ENCODE results near the gene POLR2M.

DNA sequence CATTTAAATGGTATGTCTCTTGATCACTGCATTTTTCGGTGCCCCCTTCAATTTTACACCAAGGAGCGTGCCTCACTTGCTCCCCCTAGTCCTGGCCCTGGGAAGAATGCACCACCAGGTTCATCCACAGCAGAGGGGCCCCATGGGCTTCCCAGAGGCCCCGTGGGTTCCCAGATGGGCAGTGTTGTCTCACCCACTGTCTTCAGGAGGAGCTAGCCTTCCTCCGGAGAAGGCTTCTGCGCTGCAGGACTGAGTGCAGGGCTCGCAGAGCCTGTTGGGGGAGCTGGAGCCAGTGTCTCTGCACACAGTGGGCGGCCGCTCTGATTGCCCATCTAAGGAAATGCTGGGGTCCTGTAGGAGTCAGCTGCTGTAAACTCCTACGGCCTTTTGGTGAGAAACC lies 45.9 kb downstream of the POLR2M start:
- TF ChIP-seq CTCF (IDR thresholded peaks at IDR 0.05; ENCODE audit: insufficient read depth, low read length, poor library complexity, severe bottlenecking) (no peak), EZH2phosphoT487 (conservative IDR thresholded peaks at IDR 0.05; ENCODE audit: low read length) (no peak)

Data from SU-DHL-6 (cell line).